Uterus (tissue), 2 donors: ENCODE data around the gene TMC7.
"Not testable (repeated sequence)": the region's sequence is repeated elsewhere in the genome, so short reads cannot be mapped to it uniquely, and the experiment has no call there.

ENCODE experiments used
- CTCF ChIP-seq, 4 experiments: fragments of 200-600 bp in 2 of 4; fragments of 450-650 bp in 2 of 4; sonication (generic) in 2 of 4; IDR thresholded peaks; one replicate each; pipeline ENCODE4 v1.5.1; 2016 to 2019; ENCODE audit warnings: antibody characterized with exemption in 4 of 4, mild to moderate bottlenecking in 2 of 4, moderate library complexity in 1 of 4
- POLR2A ChIP-seq, 2 donors: fragments of 450-650 bp; IDR thresholded peaks; one replicate each; pipeline ENCODE4 v1.6.1; 2016; ENCODE audit warnings: antibody characterized with exemption in 2 of 2, mild to moderate bottlenecking in 1 of 2, moderate library complexity in 1 of 2

DNA sequence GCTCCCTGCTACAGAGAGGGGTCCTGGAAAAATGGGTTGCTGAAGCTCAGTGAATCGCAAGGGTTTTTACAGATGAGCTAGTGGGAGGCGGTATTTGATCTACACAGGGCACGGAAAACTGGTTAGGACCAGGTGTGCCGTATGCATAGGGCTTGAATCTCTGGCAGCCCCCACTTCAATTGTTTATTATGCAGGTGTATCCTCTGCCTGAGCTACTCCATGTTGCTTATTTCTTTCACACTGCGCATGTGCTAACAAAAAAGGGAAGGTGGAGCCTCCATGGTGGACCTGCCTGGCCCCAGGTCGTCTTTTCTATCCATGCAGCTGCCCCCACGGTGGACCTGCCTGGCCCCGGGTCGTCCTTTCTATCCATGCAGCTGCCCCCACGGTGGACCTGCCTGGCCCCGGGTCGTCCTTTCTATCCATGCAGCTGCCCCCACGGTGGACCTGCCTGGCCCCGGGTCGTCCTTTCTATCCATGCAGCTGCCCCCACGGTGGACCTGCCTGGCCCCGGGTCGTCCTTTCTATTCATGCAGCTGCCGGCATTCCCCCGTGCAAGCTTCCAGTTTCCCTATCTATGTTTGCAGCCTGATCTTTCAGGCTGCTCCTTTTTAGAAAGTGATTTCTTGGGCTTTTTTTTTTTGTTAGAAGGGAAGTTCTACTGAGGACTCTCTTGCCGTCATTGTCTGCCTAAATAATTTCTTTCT is 27.7 kb upstream of the TMC7 start:
- TF ChIP-seq CTCF, POLR2A (IDR thresholded peaks at IDR 0.05): not testable (repeated sequence)
